ENCODE data around the gene ADCY3. TPM values are rescaled to one million over a fixed set of nuclear protein-coding genes. Genes with fewer than 3 reads are reported as not detected.

ADCY3 gene
- total and polyA plus RNA-seq, 2 of the 4 experiments (the other 2 are of a cell fraction), result 17.4 to 46.1 TPM

- intact Hi-C loops (cut with micrococcal nuclease), result no loop called here
Observed at GRCh38 chr2:24913911-24914310, 6.1 kb downstream of the ADCY3 start.

More at GRCh38 chr2:24913911-24914310, 6.1 kb downstream of the ADCY3 start:
- no peak overlapping the region for H3K18ac ChIP-seq (ENCODE audit: low read depth, low read length)
- peaks cover 16 to 68% of the 10 kb centered on the region in 2 experiments; a peak in 3 of 4 replicates for H3K79me1 ChIP-seq (ENCODE audit: low read depth in 1 of 2, low read length in 2 of 2)
- H3K27ac ChIP-seq (ENCODE audit: insufficient read depth, low read length), result no peak overlapping the region
- H3K56ac ChIP-seq (ENCODE audit: extremely low read depth, insufficient read depth, low read length), result no peak overlapping the region
- peaks cover 25% of the 10 kb centered on the region for H4K20me1 ChIP-seq (ENCODE audit: insufficient read depth, low read length)
- peaks cover 19% of the 10 kb centered on the region for H3K9me1 ChIP-seq (ENCODE audit: insufficient read depth, low read length)
- H4K5ac ChIP-seq (ENCODE audit: low read depth, low read length), result no peak overlapping the region
- peaks cover 31% of the 10 kb centered on the region for H3K4me1 ChIP-seq (ENCODE audit: control insufficient read depth, insufficient read depth, low read length)
- H3K4me3 ChIP-seq (ENCODE audit: insufficient read depth, low read depth, low read length), result no peak overlapping the region
- no peak overlapping the region for H3K4me2 ChIP-seq (ENCODE audit: low read depth, low read length)
- H3K14ac ChIP-seq (replicated peaks; ENCODE audit: low read depth, low read length), result no peak overlapping the region
- TF ChIP-seq NFE2L2 (IDR thresholded peaks at IDR 0.05; ENCODE audit: low read depth, low read length) (no peak), POLR2A (IDR thresholded peaks at IDR 0.05; ENCODE audit: low read depth, low read length) (no peak), RFX5 (IDR thresholded peaks at IDR 0.05; ENCODE audit: low read depth, low read length) (no peak), SMC3 (IDR thresholded peaks at IDR 0.05; ENCODE audit: low read depth, low read length) (no peak), RCOR1 (IDR thresholded peaks at IDR 0.05; ENCODE audit: insufficient replicate concordance, low read length) (no peak), FOS (IDR thresholded peaks at IDR 0.05; ENCODE audit: low read depth, low read length) (no peak), MXI1 (IDR thresholded peaks at IDR 0.05; ENCODE audit: borderline replicate concordance, low read depth, low read length) (no peak), MAZ (IDR thresholded peaks at IDR 0.05; ENCODE audit: borderline replicate concordance, low read depth, low read length) (no peak), MAFK (IDR thresholded peaks at IDR 0.05; ENCODE audit: low read depth, low read length) (no peak), CEBPB (IDR thresholded peaks at IDR 0.05; ENCODE audit: low read depth, low read length) (no peak), CHD1 (IDR thresholded peaks at IDR 0.05; ENCODE audit: low read depth, low read length) (no peak), BHLHE40 (IDR thresholded peaks at IDR 0.05; ENCODE audit: low read depth, low read length) (no peak), RAD21 (IDR thresholded peaks at IDR 0.05; ENCODE audit: low read length) (no peak), ELK1 (IDR thresholded peaks at IDR 0.05; ENCODE audit: borderline replicate concordance, low read depth, low read length) (no peak)
- TF ChIP-seq, protein P1, sequence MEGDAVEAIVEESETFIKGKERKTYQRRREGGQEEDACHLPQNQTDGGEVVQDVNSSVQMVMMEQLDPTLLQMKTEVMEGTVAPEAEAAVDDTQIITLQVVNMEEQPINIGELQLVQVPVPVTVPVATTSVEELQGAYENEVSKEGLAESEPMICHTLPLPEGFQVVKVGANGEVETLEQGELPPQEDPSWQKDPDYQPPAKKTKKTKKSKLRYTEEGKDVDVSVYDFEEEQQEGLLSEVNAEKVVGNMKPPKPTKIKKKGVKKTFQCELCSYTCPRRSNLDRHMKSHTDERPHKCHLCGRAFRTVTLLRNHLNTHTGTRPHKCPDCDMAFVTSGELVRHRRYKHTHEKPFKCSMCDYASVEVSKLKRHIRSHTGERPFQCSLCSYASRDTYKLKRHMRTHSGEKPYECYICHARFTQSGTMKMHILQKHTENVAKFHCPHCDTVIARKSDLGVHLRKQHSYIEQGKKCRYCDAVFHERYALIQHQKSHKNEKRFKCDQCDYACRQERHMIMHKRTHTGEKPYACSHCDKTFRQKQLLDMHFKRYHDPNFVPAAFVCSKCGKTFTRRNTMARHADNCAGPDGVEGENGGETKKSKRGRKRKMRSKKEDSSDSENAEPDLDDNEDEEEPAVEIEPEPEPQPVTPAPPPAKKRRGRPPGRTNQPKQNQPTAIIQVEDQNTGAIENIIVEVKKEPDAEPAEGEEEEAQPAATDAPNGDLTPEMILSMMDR (conservative IDR thresholded peaks at IDR 0.05; ENCODE audit: low read depth, low read length), result no peak
- TF ChIP-seq, protein P2, sequence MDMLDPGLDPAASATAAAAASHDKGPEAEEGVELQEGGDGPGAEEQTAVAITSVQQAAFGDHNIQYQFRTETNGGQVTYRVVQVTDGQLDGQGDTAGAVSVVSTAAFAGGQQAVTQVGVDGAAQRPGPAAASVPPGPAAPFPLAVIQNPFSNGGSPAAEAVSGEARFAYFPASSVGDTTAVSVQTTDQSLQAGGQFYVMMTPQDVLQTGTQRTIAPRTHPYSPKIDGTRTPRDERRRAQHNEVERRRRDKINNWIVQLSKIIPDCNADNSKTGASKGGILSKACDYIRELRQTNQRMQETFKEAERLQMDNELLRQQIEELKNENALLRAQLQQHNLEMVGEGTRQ (IDR thresholded peaks at IDR 0.05; ENCODE audit: low read depth, low read length), result no peak
- H2BK5ac ChIP-seq (ENCODE audit: low read depth, low read length, poor library complexity, severe bottlenecking), result no peak overlapping the region
- in situ Hi-C loops (cut with MboI; ENCODE audit: low sequenced_read_pairs), result no loop called here
- H2AK9ac ChIP-seq (replicated peaks; ENCODE audit: low read depth, low read length, poor library complexity), result no peak overlapping the region
- H4K8ac ChIP-seq (ENCODE audit: low read depth in 2 of 2, low read length in 2 of 2), result no peak overlapping the region
- CTCF ChIA-PET, result no interaction called here
- POLR2A ChIA-PET (ENCODE audit: unreplicated experiment), result no interaction called here
- no peak overlapping the region for H4K91ac ChIP-seq (ENCODE audit: insufficient read depth, low read depth, low read length)
- DNase-seq (no peak), ATAC-seq (ENCODE audit: low read depth) (no peak)
- no peak overlapping the region for H2BK120ac ChIP-seq (ENCODE audit: low read depth, low read length)
- H2AK5ac ChIP-seq (ENCODE audit: low read depth, low read length), result 0 out of 2 replicates have a peak overlapping the region, but pooled peaks have one; percentile 4
- dilution Hi-C loops (cut with HindIII; ENCODE audit: low sequenced_read_pairs, unreplicated experiment), result no loop called here
- 82% methylated on average over 4 of the region's 9 CpGs; no CpG with 5 or more reads in 1 of the 2 experiments for WGBS, 2 experiments (ENCODE audit: extremely low coverage in 2 of 2, insufficient read length in 1 of 2)
- no peak overlapping the region for H3K4ac ChIP-seq (ENCODE audit: low read depth, low read length)
- BruUV-seq (replicated peaks), result no TSS peak
- H3K9me3 ChIP-seq (ENCODE audit: control insufficient read depth, insufficient read depth, low read length), result peaks cover 5% of the 10 kb centered on the region
- H2BK15ac ChIP-seq (ENCODE audit: low read depth, low read length), result no peak overlapping the region
- no peak overlapping the region for H3K9ac ChIP-seq (ENCODE audit: low read depth, low read length)
- H3K27me3 ChIP-seq (ENCODE audit: control insufficient read depth, insufficient read depth, low read length), result no peaks in the 10 kb centered on the region
- H2AFZ ChIP-seq (replicated peaks; ENCODE audit: low read length, poor library complexity), result no peak overlapping the region
- peaks cover 16% of the 10 kb centered on the region; the same call in 1 of the 2 replicates for H3K36me3 ChIP-seq (ENCODE audit: control insufficient read depth, insufficient read depth, low read length)
- no peak overlapping the region for H2BK20ac ChIP-seq (ENCODE audit: low read depth, low read length)
- no peak overlapping the region for H3K23ac ChIP-seq (ENCODE audit: low read depth, low read length)

All from IMR-90 (cell line).